GM10248 (cell line): Measurements from ENCODE around the gene PFKFB2.

Experiments
- CTCF ChIA-PET: fragments of 300-600 bp; sonication (Branson Sonifier 250); formaldehyde crosslinking; extraction: SDS; loops from one replicate; lab custom pipeline; 2021; ENCODE audit warnings: antibody characterized with exemption; lab: Yijun Ruan, JAX
- POLR2A ChIA-PET: fragments of 350-650 bp; sonication (Branson Sonifier 250); formaldehyde crosslinking; extraction: SDS; loops from one replicate; lab custom pipeline; 2020; ENCODE audit warnings: antibody characterized with exemption; lab: Yijun Ruan, JAX
- DNase-seq: peaks from one replicate; pipeline ENCODE4 v3.0.0; 2012; ENCODE audit errors: extremely low spot score
- TF ChIP-seq, protein P1 (sequence below): IDR thresholded peaks from 2 replicates; pipeline ENCODE4 v1.5.1; 2012; ENCODE audit warnings: mild to moderate bottlenecking, low read depth; ENCODE audit errors: extremely low read depth, missing control alignments, control extremely low read depth

The PFKFB2 gene

DNA sequence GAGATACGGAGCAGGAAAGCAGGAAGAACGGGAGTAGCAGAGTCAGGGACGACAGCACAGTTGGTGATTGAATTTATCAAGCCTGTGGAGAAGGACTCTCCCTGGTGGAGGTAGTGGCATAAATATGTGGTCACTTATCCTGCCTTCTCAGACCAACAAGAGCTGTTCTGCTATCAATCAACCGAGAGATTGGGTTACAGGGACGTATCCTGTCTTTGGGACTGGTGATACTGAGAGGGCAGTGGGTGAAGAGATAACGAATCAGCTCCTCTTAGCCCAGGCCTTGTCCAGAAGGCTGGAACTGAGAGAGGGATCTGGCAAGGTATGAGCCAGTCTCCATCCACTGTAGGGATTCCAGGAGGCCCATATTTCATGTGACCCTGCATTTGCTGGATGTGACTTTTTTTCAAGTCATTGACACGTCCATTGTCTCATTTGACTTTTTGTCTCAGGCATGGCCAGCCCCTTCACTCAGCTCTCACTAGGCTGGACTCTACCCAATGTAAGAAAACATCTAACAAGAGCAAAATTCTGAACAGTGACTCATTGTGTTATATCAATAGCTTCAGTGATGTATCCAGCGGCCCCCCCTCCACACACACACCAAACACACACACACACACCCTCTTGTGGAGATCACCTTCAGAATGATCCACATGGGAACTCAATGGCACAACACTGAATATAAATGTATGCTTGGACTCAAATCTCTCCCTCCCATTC is 31.8 kb upstream of the PFKFB2 start:
- POLR2A ChIA-PET = no interaction called here
- CTCF ChIA-PET = interaction anchor here (1.0 to 10.7 kb wide), 7 partner anchors 9 to 110 kb away, joined by 3 to 60 read pairs (median 5); no protein-coding TSS in a partner anchor
- no peak for DNase-seq
- TF ChIP-seq, protein P1, sequence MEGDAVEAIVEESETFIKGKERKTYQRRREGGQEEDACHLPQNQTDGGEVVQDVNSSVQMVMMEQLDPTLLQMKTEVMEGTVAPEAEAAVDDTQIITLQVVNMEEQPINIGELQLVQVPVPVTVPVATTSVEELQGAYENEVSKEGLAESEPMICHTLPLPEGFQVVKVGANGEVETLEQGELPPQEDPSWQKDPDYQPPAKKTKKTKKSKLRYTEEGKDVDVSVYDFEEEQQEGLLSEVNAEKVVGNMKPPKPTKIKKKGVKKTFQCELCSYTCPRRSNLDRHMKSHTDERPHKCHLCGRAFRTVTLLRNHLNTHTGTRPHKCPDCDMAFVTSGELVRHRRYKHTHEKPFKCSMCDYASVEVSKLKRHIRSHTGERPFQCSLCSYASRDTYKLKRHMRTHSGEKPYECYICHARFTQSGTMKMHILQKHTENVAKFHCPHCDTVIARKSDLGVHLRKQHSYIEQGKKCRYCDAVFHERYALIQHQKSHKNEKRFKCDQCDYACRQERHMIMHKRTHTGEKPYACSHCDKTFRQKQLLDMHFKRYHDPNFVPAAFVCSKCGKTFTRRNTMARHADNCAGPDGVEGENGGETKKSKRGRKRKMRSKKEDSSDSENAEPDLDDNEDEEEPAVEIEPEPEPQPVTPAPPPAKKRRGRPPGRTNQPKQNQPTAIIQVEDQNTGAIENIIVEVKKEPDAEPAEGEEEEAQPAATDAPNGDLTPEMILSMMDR = no peak

DNA sequence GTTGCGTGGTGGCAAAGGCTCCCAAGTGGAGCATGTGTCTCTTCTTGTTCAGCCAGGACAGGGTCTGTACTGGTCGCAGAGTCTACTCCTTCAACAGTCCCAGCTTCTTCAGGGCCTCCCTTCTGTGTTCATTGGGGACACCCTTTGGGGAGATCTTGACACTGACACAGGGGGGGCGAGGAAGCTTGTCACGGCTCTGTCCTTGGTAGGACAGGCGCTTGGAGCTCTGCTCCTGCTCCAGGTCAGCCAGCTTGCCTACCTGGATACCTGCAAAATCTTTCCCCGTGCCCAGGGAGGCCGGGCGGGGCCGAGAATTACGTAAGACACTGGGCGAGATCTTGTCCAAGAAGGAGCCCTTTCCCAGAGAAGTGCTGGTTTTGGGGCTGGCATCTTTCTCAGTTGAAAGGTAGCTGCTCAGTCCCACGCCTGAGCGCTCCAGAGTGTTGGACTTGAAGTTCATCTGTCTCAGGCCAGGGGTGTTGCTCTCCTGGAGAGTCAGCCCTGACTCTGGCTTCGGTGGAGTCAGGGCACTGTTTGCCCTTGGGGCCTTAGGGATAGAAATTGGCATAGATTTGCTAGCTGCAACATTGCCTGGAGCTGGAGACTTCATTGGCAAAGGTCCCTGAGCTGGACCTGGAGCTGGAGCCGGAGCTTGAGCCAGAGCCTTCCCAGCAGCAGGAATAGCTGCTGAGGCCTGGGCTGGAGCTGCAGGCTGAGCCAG is 31.0 kb upstream of the PFKFB2 start:
- TF ChIP-seq, protein P1 = no peak
- ChIA-PET POLR2A (no interaction called here), CTCF (interaction anchor here (1.0 to 10.7 kb wide), 6 partner anchors 10 to 110 kb away, joined by 3 to 60 read pairs (median 8); no protein-coding TSS in a partner anchor)

DNA sequence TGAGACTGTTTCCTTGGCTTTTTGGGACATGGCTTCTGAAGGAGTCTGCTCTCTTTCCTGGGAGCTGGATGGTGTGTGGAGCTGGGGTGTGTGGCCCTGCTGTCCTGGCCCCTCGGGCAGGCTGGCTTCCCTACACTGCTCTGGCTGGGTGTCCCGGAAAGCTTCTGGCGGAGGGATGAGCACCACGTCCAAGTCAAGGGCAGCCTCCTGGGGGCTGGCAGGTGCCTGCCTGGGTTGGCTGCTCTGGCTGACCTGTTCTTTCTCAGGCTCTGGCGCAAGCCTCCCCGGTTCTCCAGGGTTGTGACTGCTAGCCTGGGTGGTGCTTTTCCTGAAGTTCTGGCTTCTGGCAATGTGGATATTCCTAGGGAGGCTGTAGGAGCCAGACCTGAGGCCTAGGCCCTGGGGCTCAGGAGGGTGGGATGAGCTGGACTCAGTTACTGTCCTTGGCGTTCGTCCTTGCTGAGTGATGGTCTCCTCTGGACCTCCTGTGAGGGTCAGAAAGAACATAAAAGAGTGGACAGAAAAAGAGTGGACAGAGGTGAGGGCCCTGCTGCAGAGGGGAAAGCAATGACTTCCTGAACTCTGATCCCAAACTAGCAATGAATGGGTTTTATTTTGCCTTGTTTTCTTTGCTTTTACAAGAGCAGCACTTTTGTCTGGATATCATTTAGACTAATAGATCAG is 29.9 kb upstream of the PFKFB2 start:
- DNase-seq = no peak
- POLR2A ChIA-PET = no interaction called here
- CTCF ChIA-PET = interaction anchor here (1.0 to 10.7 kb wide), 5 partner anchors 11 to 88 kb away, joined by 3 to 60 read pairs (median 5); no protein-coding TSS in a partner anchor
- TF ChIP-seq, protein P1 = no peak

More for the DNA sequence above, 31.0 kb upstream of the PFKFB2 start:
- DNase-seq = no peak

DNA sequence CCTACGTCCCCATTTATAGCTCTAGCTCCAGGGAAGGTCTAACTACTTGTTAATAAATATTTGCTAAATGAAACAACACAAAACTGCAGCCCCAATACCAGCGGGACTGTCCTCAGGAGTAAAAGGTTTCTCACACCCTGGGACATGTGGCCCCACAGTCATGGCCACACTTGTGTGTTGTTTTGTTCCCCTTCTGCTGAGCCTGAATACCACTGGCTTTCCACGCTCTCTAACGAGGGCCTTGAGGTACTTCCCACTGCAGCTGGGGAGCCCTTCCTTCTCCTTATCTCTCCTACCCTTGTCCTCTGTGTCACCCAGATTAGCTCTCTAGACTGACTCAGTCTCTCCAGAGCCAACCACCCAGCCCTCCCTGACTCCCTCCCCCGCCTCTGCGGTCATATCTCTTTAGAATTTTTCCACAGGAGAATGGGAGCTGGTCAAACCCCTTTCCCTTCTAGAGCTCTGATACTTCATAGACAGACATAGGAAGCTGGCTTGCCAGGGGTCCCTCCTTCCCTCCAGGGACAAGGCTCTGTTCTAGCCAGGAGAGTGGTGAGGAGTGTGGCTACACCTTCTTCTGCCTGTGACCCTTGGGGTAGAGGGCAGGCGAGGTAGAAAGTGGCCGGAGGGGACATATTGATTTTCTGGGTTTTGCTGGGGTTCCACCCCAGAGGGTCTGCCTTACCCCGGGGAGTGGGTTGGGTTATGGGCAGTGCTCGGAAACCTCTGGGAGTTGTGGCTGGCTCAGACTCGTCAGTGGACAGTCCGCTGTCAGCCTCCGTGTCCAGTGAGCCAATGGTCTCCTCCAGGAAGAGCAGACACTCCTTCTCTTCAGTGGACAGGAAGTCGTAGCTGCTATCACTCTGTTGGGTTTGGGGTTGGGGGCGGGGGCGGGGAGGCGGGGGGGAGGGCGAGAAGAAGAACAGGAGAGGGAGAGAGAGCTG is 28.6 kb upstream of the PFKFB2 start:
- ChIA-PET CTCF (interaction anchor here (1.1 to 10.7 kb wide), 3 partner anchors 9 to 19 kb away, joined by 3 to 60 read pairs (median 7); no protein-coding TSS in a partner anchor), POLR2A (no interaction called here)
- no peak for DNase-seq
- TF ChIP-seq, protein P1 = no peak

DNA sequence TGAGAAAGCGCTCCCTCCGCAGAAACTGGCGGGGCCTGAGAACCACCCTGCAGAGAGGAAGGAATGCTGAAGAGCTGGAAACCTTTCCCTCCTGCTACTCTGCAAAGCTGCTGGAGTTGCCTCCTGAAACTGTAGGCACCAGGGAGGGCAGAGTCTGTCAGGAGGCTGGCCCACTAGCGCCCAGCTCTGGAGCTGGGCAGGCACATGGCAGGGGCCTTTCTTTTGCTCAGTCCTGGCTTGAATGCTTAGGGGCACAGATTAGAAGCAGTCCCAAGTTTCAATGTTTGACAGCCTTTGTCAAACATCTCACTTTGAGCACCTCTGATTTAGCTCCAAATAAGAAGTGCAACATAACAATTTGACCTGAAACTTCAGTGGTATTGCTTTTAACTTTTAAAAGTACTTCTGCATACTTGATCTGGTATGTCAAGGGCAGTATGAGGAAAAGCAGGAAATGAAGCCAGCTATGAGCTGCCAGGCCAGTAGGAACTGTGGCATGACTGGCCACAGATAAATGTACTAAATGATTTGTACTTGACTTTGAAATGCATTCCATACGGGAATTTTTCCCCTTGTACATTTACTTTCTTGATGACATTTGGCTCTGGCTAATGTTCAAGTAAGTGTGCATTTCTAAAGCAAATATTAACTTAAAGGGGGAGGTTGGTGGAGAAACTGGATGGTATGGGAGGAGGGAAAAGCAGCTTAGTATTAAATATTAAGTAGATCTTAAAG is 27.8 kb upstream of the PFKFB2 start:
- no peak for DNase-seq
- TF ChIP-seq, protein P1 = no peak
- POLR2A ChIA-PET = no interaction called here
- CTCF ChIA-PET = interaction anchor here (1.3 to 10.7 kb wide), 4 partner anchors 8 to 474 kb away, joined by 3 to 60 read pairs (median 6); no protein-coding TSS in a partner anchor
